Ascending aorta (tissue), 2 donors: Measurements from ENCODE around the gene GNG13. TPM values are rescaled to one million over a fixed set of nuclear protein-coding genes. Genes with fewer than 3 reads are reported as not detected.

ENCODE experiments used
- DNase-seq, 2 donors: peaks; one replicate each; pipeline ENCODE4 v3.0.0-alpha.2; 2019; ENCODE audit warnings: low spot score in 2 of 2
- H3K27ac ChIP-seq, 2 donors: fragments of 200-600 bp; sonication (generic); one replicate each; pipeline ENCODE4 v1.5.1; 2016 to 2017; ENCODE audit warnings: mild to moderate bottlenecking in 1 of 2
- H3K27me3 ChIP-seq: fragments of 200-600 bp; sonication (generic); one replicate; pipeline ENCODE4 v1.5.1; 2017
- H3K36me3 ChIP-seq, 2 donors: fragments of 200-600 bp; sonication (generic); one replicate each; pipeline ENCODE4 v1.5.1; 2016
- H3K4me1 ChIP-seq, 2 donors: fragments of 200-600 bp; sonication (generic); one replicate each; pipeline ENCODE4 v1.5.1; 2016 to 2017; ENCODE audit warnings: mild to moderate bottlenecking in 1 of 2
- H3K4me3 ChIP-seq, 2 donors: fragments of 200-600 bp; sonication (generic); one replicate each; pipeline ENCODE4 v1.5.1; 2016 to 2017; ENCODE audit warnings: mild to moderate bottlenecking in 1 of 2
- H3K9me3 ChIP-seq, 2 donors: fragments of 200-600 bp; sonication (generic); one replicate each; pipeline ENCODE4 v1.5.1; 2016
- CTCF ChIP-seq, 3 experiments: fragments of 200-600 bp in 2 of 3; fragments of 450-650 bp in 1 of 3; sonication (generic) in 2 of 3; IDR thresholded peaks; one replicate each; pipeline ENCODE4 v1.5.1; 2016 to 2019; ENCODE audit warnings: antibody characterized with exemption in 3 of 3, mild to moderate bottlenecking in 1 of 3, moderate library complexity in 1 of 3
- intact Hi-C: fragments of 100-400 bp; cut with DNase I; formaldehyde crosslinking; loops from one replicate; pipeline ENCODE4 v1.15.1; 2023
- total RNA-seq: library from RNA; depleted of rRNA; stranded (reverse); fragments of >200 nt; gene quantifications from one replicate; pipeline ENCODE4 v1.1.0, GENCODE V29; 2016

Gene GNG13
- total RNA-seq, 1 donor from 2014 or later, result not detected

- H3K9me3 ChIP-seq, result no peaks in the 10 kb centered on the region
- DNase-seq, result no peak
- no peaks in the 10 kb centered on the region for H3K4me1 ChIP-seq
- TF ChIP-seq CTCF (IDR thresholded peaks at IDR 0.05), result no peak
- intact Hi-C loops, result no loop called here
- no peak overlapping the region for H3K27ac ChIP-seq
- H3K4me3 ChIP-seq, result no peak overlapping the region
- no peaks in the 10 kb centered on the region for H3K36me3 ChIP-seq
- no peaks in the 10 kb centered on the region for H3K27me3 ChIP-seq
Measured at GRCh38 chr16:844638-845350, 44.3 kb upstream of the GNG13 start.

GRCh38 chr16:843771-844170 lies 43.2 kb upstream of the GNG13 start:
- Histone ChIP-seq H3K27me3 (no peaks in the 10 kb centered on the region), H3K9me3 (no peaks in the 10 kb centered on the region), H3K4me3 (no peak overlapping the region), H3K36me3 (no peaks in the 10 kb centered on the region), H3K27ac (no peak overlapping the region), H3K4me1 (no peaks in the 10 kb centered on the region)
- intact Hi-C loops, result no loop called here
- no peak for TF ChIP-seq CTCF (IDR thresholded peaks at IDR 0.05)
- no peak for DNase-seq

- Histone ChIP-seq H3K36me3 (no peaks in the 10 kb centered on the region), H3K27me3 (no peaks in the 10 kb centered on the region), H3K4me3 (no peak overlapping the region), H3K27ac (no peak overlapping the region), H3K4me1 (no peaks in the 10 kb centered on the region), H3K9me3 (peaks cover 0 to 4% of the 10 kb centered on the region in 2 donors)
- intact Hi-C loops, result no loop called here
- DNase-seq, result no peak
- no peak for TF ChIP-seq CTCF (IDR thresholded peaks at IDR 0.05)
Measured at GRCh38 chr16:842711-843560, 42.4 kb upstream of the GNG13 start.

GRCh38 chr16:842061-842476 lies 41.5 kb upstream of the GNG13 start:
- no peak for DNase-seq
- Histone ChIP-seq H3K9me3 (peaks cover 0 to 9% of the 10 kb centered on the region in 2 donors), H3K4me1 (no peaks in the 10 kb centered on the region), H3K27ac (no peak overlapping the region), H3K36me3 (no peaks in the 10 kb centered on the region), H3K27me3 (no peaks in the 10 kb centered on the region), H3K4me3 (no peak overlapping the region)
- TF ChIP-seq CTCF (IDR thresholded peaks at IDR 0.05), result no peak
- intact Hi-C loops, result no loop called here

GRCh38 chr16:841455-842060 lies 41.0 kb upstream of the GNG13 start:
- peaks cover 0 to 15% of the 10 kb centered on the region in 2 donors for H3K9me3 ChIP-seq
- intact Hi-C loops, result no loop called here
- no peaks in the 10 kb centered on the region for H3K36me3 ChIP-seq
- H3K4me3 ChIP-seq, result no peak overlapping the region
- H3K27me3 ChIP-seq, result no peaks in the 10 kb centered on the region
- no peak overlapping the region for H3K27ac ChIP-seq
- no peaks in the 10 kb centered on the region for H3K4me1 ChIP-seq
- no peak for TF ChIP-seq CTCF (IDR thresholded peaks at IDR 0.05)
- no peak for DNase-seq
